Measurements from ENCODE around the gene PRR14L.

Gene PRR14L

DNA sequence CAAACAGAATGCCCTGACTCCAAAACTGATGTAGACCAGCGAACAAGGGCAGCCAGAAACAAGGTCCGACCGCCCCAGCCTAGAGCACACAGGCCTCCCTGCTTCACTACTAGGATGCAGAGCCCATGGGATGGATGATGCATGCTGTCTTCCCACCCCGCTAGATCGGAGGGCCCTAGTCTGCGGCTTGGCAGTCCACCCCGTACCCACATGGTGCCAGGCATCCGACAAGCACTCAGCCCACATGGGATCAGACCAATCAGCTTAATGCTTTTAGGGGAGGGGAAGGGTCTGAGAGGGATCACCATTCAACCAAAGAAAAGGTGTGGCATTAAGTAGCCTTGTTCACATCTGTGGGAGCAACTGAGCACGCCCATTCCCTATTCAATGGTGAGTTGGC is 118.5 kb downstream of the PRR14L start:
- ATAC-seq (ENCODE audit: low read depth) (no peak), DNase-seq (ENCODE audit: low spot score in 2 of 2) (no peak)
- peak overlapping the region; percentile 95 for H3K27ac Mint-ChIP-seq
- H3K4me1 Mint-ChIP-seq: peaks cover 42% of the 10 kb centered on the region
- H3K36me3 Mint-ChIP-seq: no peaks in the 10 kb centered on the region
- H3K9me3 Mint-ChIP-seq: no peaks in the 10 kb centered on the region
- peak overlapping the region; percentile 68 for H3K4me3 Mint-ChIP-seq
- H3K27me3 Mint-ChIP-seq: no peaks in the 10 kb centered on the region

Measured in memory B cell (primary cell).